SK-N-SH treated with all-trans-retinoic acid at 6 μM for 48 hours (cell line): ENCODE measurements around the gene MMP1.

Experiments used
- ATAC-seq: fragments of 200-7000 bp; cut with Tn5 transposase; 3 replicates; pipeline ENCODE4 v1.9.1; 2020; ENCODE audit warnings: mild to moderate bottlenecking, moderate library complexity
- ARNTL ChIP-seq: fragments of 450-650 bp; formaldehyde crosslinking; IDR thresholded peaks from 2 replicates; pipeline ENCODE4 v1.5.0; 2020; ENCODE audit warnings: low read depth, mild to moderate bottlenecking, moderate library complexity, borderline replicate concordance
- BACH2 ChIP-seq: fragments of 250-450 bp; sonication (Bioruptor Pico); IDR thresholded peaks from 2 replicates; pipeline ENCODE4 v1.9.0; 2021; ENCODE audit warnings: mild to moderate bottlenecking, borderline replicate concordance
- CSDC2 ChIP-seq: fragments of 250-450 bp; sonication (Bioruptor Pico); IDR thresholded peaks from 2 replicates; pipeline ENCODE4 v1.5.0; 2020; ENCODE audit warnings: mild to moderate bottlenecking, moderate library complexity
- ESRRG ChIP-seq: fragments of 250-450 bp; sonication (Bioruptor Pico); IDR thresholded peaks from 2 replicates; pipeline ENCODE4 v1.6.1; 2021; ENCODE audit warnings: mild to moderate bottlenecking
- GLIS3 ChIP-seq: fragments of 250-450 bp; sonication (Bioruptor Pico); IDR thresholded peaks from 2 replicates; pipeline ENCODE4 v1.5.0; 2020; ENCODE audit warnings: mild to moderate bottlenecking, moderate library complexity
- ISL1 ChIP-seq: fragments of 250-450 bp; sonication (Bioruptor Pico); IDR thresholded peaks from 2 replicates; pipeline ENCODE4 v2.1.2; 2022; ENCODE audit warnings: mild to moderate bottlenecking, moderate library complexity
- OSR1 ChIP-seq: fragments of 250-450 bp; sonication (Bioruptor Pico); IDR thresholded peaks from 2 replicates; pipeline ENCODE4 v1.8.0; 2022; ENCODE audit warnings: moderate library complexity, mild to moderate bottlenecking, inconsistent platforms
- PPARA ChIP-seq: fragments of 250-450 bp; sonication (Bioruptor Pico); IDR thresholded peaks from 2 replicates; pipeline ENCODE4 v1.5.0; 2020; ENCODE audit warnings: mild to moderate bottlenecking, borderline replicate concordance
- RARB ChIP-seq: fragments of 250-450 bp; sonication (Bioruptor Pico); IDR thresholded peaks from 2 replicates; pipeline ENCODE4 v1.8.0; 2021; ENCODE audit warnings: mild to moderate bottlenecking, moderate library complexity
- SNAI2 ChIP-seq: fragments of 250-450 bp; sonication (Bioruptor Pico); IDR thresholded peaks from 2 replicates; pipeline ENCODE4 v1.5.0; 2020; ENCODE audit warnings: mild to moderate bottlenecking, moderate library complexity
- TOX ChIP-seq: fragments of 250-450 bp; sonication (Bioruptor Pico); IDR thresholded peaks from 2 replicates; pipeline ENCODE4 v1.8.0; 2021; ENCODE audit warnings: mild to moderate bottlenecking, moderate library complexity, borderline replicate concordance
- ZC3H10 ChIP-seq: fragments of 250-450 bp; sonication (Bioruptor Pico); IDR thresholded peaks from 2 replicates; pipeline ENCODE4 v1.5.1; 2021; ENCODE audit warnings: mild to moderate bottlenecking, moderate library complexity
- ZFP30 ChIP-seq: fragments of 450-650 bp; formaldehyde crosslinking; IDR thresholded peaks from 2 replicates; pipeline ENCODE4 v1.5.0; 2022; ENCODE audit warnings: mild to moderate bottlenecking, moderate library complexity
- ZNF565 ChIP-seq: fragments of 450-650 bp; formaldehyde crosslinking; conservative IDR thresholded peaks from 2 replicates; pipeline ENCODE4 v1.5.0; 2020; ENCODE audit warnings: low read depth, mild to moderate bottlenecking, moderate library complexity
- ZNF8 ChIP-seq: fragments of 450-650 bp; formaldehyde crosslinking; IDR thresholded peaks from 2 replicates; pipeline ENCODE4 v1.5.0; 2020; ENCODE audit warnings: mild to moderate bottlenecking, moderate library complexity
- TF ChIP-seq, protein P1 (sequence below): fragments of 250-450 bp; sonication (Bioruptor Pico); IDR thresholded peaks from 2 replicates; pipeline ENCODE4 v1.5.1; 2020; ENCODE audit warnings: low read depth, mild to moderate bottlenecking, moderate library complexity
- TF ChIP-seq, protein P2 (sequence below): fragments of 250-450 bp; sonication (Bioruptor Pico); IDR thresholded peaks from 2 replicates; pipeline ENCODE4 v1.8.0; 2021; ENCODE audit warnings: low read depth, mild to moderate bottlenecking, moderate library complexity, borderline replicate concordance
- TF ChIP-seq, protein P3 (sequence below): fragments of 250-450 bp; sonication (Bioruptor Pico); IDR thresholded peaks from 2 replicates; pipeline ENCODE4 v1.8.0; 2020; ENCODE audit warnings: mild to moderate bottlenecking, moderate library complexity, borderline replicate concordance
- TF ChIP-seq, protein P4 (sequence below): fragments of 250-450 bp; sonication (Bioruptor Pico); IDR thresholded peaks from 2 replicates; pipeline ENCODE4 v1.5.1; 2021; ENCODE audit warnings: mild to moderate bottlenecking, moderate library complexity
- TF ChIP-seq, protein P5 (sequence below): fragments of 250-450 bp; sonication (Bioruptor Pico); IDR thresholded peaks from 2 replicates; pipeline ENCODE4 v1.5.0; 2020; ENCODE audit warnings: mild to moderate bottlenecking, moderate library complexity

Gene MMP1

DNA sequence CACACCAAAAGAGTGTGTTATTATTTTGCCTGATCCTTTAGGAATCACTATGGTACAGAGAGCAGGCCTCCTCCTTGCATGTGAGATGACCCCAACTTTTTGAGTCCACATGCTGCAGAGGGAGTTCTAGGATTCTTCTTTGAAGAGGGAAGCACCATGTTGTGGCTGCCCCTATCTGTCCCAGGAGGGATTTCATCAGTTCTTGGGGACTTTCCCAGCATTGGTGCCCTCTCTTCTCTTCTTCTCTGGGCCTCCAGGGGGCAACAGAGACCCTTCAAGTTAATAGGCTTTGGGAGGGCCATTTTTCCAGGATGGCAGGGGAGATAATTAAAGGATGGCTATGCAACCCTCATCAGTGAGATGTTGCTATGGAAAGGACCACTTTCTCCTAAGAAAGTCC lies 3.6 kb downstream of the MMP1 start:
- TF ChIP-seq PPARA (CRISPR knock-in tag) (no peak), GLIS3 (no peak), CSDC2 (CRISPR knock-in tag) (no peak), ESRRG (no peak), TOX (CRISPR knock-in tag) (no peak), SNAI2 (no peak), ZFP30 (no peak), OSR1 (no peak), ARNTL (CRISPR knock-in tag) (no peak), ZNF8 (CRISPR knock-in tag) (no peak), BACH2 (CRISPR knock-in tag) (no peak), ZNF565 (CRISPR knock-in tag) (no peak), ZC3H10 (no peak), RARB (CRISPR knock-in tag) (no peak)
- TF ChIP-seq, protein P1, sequence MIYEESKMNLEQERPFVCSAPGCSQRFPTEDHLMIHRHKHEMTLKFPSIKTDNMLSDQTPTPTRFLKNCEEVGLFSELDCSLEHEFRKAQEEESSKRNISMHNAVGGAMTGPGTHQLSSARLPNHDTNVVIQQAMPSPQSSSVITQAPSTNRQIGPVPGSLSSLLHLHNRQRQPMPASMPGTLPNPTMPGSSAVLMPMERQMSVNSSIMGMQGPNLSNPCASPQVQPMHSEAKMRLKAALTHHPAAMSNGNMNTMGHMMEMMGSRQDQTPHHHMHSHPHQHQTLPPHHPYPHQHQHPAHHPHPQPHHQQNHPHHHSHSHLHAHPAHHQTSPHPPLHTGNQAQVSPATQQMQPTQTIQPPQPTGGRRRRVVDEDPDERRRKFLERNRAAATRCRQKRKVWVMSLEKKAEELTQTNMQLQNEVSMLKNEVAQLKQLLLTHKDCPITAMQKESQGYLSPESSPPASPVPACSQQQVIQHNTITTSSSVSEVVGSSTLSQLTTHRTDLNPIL (CRISPR knock-in tag) = no peak
- TF ChIP-seq, protein P2, sequence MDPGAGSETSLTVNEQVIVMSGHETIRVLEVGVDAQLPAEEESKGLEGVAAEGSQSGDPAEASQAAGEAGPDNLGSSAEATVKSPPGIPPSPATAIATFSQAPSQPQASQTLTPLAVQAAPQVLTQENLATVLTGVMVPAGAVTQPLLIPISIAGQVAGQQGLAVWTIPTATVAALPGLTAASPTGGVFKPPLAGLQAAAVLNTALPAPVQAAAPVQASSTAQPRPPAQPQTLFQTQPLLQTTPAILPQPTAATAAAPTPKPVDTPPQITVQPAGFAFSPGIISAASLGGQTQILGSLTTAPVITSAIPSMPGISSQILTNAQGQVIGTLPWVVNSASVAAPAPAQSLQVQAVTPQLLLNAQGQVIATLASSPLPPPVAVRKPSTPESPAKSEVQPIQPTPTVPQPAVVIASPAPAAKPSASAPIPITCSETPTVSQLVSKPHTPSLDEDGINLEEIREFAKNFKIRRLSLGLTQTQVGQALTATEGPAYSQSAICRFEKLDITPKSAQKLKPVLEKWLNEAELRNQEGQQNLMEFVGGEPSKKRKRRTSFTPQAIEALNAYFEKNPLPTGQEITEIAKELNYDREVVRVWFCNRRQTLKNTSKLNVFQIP (CRISPR knock-in tag) = no peak
- TF ChIP-seq, protein P3, sequence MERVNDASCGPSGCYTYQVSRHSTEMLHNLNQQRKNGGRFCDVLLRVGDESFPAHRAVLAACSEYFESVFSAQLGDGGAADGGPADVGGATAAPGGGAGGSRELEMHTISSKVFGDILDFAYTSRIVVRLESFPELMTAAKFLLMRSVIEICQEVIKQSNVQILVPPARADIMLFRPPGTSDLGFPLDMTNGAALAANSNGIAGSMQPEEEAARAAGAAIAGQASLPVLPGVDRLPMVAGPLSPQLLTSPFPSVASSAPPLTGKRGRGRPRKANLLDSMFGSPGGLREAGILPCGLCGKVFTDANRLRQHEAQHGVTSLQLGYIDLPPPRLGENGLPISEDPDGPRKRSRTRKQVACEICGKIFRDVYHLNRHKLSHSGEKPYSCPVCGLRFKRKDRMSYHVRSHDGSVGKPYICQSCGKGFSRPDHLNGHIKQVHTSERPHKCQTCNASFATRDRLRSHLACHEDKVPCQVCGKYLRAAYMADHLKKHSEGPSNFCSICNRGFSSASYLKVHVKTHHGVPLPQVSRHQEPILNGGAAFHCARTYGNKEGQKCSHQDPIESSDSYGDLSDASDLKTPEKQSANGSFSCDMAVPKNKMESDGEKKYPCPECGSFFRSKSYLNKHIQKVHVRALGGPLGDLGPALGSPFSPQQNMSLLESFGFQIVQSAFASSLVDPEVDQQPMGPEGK = no peak
- TF ChIP-seq, protein P4, sequence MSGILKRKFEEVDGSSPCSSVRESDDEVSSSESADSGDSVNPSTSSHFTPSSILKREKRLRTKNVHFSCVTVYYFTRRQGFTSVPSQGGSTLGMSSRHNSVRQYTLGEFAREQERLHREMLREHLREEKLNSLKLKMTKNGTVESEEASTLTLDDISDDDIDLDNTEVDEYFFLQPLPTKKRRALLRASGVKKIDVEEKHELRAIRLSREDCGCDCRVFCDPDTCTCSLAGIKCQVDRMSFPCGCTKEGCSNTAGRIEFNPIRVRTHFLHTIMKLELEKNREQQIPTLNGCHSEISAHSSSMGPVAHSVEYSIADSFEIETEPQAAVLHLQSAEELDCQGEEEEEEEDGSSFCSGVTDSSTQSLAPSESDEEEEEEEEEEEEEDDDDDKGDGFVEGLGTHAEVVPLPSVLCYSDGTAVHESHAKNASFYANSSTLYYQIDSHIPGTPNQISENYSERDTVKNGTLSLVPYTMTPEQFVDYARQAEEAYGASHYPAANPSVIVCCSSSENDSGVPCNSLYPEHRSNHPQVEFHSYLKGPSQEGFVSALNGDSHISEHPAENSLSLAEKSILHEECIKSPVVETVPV (CRISPR knock-in tag) = no peak
- peak; percentile 80 for ATAC-seq

DNA sequence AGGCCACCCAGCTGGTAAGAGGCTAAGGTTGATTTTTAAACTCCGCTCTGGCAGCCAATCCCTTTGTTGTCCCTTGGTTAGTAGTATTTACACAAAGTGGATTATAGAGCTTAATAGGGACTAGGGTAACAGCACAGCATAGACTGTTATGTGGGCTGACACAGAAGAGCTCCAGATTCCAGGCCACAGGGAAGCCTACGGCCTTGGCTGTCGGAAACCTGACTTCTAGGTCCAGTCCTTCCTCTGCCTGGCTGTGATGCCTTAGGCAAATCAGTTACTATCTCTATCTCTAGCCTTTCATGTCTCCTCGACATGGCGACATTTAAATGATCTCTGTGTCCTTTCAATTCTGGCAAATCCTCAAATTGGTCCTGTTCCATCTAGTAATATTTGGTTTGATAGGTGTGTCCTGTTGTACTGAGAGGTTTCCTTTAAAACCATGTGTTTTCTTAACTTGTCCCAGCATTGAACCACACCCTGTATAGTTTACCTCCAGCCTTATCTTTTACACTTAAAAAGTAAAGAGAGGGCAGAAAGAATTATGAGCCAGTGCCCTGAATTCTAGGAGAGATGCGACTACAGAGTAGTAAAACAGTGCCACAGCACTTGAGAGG lies 4.2 kb downstream of the MMP1 start:
- ATAC-seq = no peak
- TF ChIP-seq, protein P4 (CRISPR knock-in tag) = no peak
- TF ChIP-seq, protein P5, sequence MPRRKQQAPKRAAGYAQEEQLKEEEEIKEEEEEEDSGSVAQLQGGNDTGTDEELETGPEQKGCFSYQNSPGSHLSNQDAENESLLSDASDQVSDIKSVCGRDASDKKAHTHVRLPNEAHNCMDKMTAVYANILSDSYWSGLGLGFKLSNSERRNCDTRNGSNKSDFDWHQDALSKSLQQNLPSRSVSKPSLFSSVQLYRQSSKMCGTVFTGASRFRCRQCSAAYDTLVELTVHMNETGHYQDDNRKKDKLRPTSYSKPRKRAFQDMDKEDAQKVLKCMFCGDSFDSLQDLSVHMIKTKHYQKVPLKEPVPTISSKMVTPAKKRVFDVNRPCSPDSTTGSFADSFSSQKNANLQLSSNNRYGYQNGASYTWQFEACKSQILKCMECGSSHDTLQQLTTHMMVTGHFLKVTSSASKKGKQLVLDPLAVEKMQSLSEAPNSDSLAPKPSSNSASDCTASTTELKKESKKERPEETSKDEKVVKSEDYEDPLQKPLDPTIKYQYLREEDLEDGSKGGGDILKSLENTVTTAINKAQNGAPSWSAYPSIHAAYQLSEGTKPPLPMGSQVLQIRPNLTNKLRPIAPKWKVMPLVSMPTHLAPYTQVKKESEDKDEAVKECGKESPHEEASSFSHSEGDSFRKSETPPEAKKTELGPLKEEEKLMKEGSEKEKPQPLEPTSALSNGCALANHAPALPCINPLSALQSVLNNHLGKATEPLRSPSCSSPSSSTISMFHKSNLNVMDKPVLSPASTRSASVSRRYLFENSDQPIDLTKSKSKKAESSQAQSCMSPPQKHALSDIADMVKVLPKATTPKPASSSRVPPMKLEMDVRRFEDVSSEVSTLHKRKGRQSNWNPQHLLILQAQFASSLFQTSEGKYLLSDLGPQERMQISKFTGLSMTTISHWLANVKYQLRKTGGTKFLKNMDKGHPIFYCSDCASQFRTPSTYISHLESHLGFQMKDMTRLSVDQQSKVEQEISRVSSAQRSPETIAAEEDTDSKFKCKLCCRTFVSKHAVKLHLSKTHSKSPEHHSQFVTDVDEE (CRISPR knock-in tag) = no peak

DNA sequence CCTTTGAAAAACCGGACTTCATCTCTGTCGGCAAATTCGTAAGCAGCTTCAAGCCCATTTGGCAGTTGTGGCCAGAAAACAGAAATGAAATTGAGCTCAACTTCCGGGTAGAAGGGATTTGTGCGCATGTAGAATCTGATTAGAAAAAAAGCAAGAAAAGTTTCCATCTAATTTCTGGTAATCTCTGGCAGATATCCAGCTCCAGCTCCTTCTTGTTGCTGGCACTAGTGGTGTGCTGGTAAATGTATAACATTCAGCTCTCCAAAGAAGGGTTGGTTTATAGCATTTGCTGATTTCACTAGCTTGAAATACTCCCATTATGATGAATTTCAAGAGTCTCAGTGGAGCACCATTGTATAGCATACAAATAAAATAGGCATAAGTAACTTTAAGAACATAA lies 5.4 kb downstream of the MMP1 start:
- no peak for ATAC-seq
- TF ChIP-seq GLIS3 (no peak), ZFP30 (no peak), ISL1 (no peak), PPARA (CRISPR knock-in tag) (no peak), ARNTL (CRISPR knock-in tag) (no peak)
- TF ChIP-seq, protein P1 (CRISPR knock-in tag) = no peak
